HL-60/S4 (cell line): ENCODE results near the gene TMEM132D.

ENCODE experiments used
- in situ Hi-C: fragments of 300-500 bp; cut with MboI; formaldehyde crosslinking; loops from 2 replicates; pipeline ENCODE4 v1.14.3; 2022; ENCODE audit warnings: low sequenced_read_pairs

TMEM132D gene

GRCh38 chr12:129827102-129827865 lies 76.5 kb downstream of the TMEM132D start:
- in situ Hi-C loops, result no loop called here

- in situ Hi-C loops, result no loop called here
Observed at GRCh38 chr12:129826273-129826672, 77.6 kb downstream of the TMEM132D start.

DNA sequence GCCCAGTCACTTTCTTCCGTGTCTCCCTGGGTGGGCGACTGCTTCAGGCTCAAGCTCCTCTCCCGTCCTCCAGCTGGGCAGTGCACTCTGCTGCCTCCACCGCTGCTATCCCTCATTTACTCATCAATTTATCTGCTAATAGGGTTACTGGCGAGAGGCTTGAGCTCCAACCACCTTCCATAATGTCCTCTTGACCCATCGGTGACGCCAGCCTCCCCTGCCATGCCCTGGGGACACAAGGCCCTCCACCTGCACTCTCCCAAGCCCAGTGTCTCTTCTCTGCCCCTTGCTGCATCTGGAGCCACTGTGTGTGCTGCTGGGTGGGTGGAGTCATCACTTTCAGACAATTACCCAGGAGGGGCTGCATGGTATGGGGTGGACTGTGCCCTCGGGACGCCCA lies 78.5 kb downstream of the TMEM132D start:
- in situ Hi-C loops, result no loop called here

DNA sequence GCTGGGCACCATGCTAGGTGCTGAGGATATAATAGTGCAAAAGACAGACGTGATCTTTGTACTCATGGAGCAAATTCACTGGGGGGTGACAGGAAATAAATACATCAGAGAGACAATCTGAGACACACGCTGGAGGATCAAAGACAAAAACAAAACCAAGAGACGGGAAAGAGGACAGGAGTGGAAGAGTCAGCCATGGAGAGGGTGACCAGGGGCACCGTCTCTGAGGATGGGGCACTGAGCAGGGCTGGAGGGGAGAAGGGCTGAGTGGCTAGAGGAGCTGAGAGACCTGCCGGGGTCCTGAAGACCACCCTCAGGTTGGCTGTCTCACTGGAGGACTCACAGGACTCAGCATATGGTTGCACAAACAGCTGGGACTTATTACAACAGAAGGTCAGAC lies 81.9 kb downstream of the TMEM132D start:
- in situ Hi-C loops, result no loop called here

GRCh38 chr12:129819391-129819790 lies 84.4 kb downstream of the TMEM132D start:
- in situ Hi-C loops, result no loop called here

DNA sequence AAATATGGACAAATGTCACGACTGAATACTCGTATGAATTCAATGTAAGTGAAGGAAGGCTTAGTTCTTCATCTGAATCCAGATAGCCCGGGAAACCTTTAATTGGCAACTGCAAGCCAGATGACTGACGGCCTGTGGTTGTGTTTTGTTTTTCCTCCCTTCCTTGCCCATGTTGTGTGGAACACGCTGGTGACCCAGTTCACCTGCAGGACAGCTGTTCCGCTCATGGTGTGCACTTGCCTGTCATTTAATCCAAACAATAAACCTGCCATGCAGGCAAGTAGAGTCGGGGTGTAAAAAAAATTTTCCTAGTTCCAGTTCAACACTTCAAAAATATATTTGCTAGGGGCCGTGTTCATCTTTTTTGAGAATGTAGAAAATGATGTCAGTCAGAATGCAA lies 88.0 kb downstream of the TMEM132D start:
- in situ Hi-C loops, result no loop called here

DNA sequence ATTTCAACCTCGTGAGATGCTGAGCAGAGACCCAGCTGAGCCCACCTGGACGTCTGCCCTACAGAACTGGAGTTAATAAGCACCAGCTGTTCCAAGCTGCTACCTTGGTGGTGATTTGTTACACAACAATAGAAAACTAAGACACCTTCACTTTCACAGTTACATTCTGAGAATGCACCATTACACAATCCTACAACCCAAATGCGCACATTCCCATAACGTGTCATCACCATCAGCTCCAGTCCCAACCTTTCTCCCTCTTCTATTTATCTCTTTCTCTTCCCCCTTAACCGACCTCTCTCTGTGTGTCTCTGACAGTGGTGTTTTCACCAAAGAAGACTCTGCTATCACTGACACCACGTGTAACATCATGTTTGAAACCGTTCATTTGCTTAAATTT lies 91.9 kb downstream of the TMEM132D start:
- in situ Hi-C loops, result no loop called here

DNA sequence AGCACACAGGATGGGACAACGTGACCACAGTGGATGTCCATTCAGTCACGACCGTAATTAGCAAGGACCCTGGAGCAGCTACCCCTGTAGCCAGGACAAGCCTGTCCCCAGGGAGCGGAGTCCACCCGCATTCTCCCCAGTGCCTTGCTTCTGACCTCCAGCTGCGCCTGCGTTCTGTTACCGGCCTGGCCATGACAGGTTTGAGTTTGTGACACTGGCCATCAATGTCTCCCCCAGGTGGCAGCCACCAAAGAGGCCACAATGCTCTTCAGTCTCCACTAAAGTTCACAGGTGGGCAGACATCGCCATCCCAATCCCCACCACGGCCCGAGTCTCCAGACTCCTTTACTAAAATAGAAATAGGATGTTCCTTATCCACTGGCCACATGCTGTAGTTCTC lies 96.7 kb downstream of the TMEM132D start:
- in situ Hi-C loops, result no loop called here

DNA sequence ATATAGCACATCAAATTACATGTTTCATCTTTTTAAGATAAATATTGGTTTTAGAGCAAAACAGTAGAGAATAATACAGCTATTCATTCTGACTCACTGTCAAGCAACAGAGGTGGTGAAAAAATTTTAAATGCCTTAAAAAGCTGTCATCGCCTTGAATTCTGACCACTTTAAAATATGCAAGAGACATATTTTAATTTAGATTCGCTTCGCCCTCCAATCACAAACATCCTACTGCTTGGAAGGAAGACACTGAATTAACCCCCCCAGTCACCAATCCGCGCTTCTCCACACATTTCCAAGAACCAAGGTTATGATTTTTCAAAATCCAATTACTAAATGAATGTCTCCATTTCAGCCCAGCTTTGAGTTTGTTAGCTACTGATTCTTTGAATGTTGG lies 112.4 kb downstream of the TMEM132D start:
- in situ Hi-C loops, result no loop called here

- in situ Hi-C loops, result no loop called here
Observed at GRCh38 chr12:129790930-129791329, 112.9 kb downstream of the TMEM132D start.

DNA sequence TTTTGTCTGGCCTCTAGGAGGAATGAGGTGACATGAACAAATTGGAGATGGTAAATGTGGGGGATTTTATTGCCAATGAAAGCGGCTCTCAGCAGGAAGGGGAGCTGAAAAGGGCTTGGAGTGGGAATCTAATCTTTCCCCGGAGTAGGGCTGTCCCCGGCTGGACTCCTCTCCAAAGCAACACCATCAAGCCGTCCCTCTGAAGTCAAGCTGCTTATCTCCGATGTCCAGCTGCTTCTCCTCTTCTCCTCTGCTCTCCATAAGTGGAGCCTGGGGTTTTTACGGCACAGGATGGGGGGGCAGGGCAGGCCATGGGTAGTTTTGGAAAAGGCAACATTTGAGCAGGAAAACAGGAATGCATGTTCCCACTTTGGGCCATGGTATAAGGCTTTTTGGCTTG lies 113.5 kb downstream of the TMEM132D start:
- in situ Hi-C loops, result no loop called here

DNA sequence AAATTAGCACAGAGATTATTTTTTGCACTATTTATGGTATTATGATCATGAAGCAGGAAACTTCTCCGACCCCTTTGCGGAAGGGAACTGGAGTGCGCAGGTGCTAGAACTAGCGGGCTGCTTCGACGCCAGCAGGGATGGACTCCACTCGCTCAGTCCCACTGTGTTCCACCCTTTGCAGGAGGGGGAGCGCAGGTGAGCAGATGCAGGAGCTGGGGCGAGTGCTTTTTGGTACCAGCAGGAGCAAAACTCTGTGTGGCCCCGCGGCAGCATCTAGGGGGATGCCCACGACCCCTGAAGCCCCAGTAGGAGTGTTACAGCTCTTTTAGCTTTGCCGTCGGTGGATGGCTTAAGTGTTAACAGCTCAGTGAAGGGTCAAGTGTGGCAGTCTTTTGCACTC lies 113.9 kb downstream of the TMEM132D start:
- in situ Hi-C loops, result no loop called here

DNA sequence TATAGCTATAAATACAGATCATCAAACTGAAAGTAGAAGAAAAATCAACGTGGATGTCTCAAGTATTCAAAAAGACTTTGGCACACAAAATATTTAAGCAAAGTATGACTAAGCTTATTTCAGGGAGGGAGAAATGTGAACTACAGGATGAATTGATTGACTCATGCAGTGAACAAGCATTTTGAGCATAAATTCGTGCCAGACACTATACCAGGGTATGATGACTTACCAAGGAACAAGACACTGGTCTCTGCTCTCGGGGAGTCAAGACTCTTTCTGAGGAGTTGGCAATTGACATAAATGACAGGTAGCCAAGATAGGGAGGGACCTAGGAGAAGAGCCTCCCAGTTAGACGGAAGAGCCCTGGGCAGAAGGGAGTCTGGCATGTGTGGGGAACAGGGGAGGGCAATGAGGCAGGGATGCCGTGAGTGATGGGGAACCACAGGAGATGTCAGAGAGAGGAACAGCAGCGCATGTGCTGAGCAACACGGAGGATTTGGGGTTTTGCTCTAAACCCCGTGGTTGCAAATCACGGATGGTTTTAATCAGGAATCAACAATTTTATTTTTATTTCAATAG lies 115.2 kb downstream of the TMEM132D start:
- in situ Hi-C loops, result no loop called here

GRCh38 chr12:129779989-129780388 lies 123.8 kb downstream of the TMEM132D start:
- in situ Hi-C loops, result no loop called here

DNA sequence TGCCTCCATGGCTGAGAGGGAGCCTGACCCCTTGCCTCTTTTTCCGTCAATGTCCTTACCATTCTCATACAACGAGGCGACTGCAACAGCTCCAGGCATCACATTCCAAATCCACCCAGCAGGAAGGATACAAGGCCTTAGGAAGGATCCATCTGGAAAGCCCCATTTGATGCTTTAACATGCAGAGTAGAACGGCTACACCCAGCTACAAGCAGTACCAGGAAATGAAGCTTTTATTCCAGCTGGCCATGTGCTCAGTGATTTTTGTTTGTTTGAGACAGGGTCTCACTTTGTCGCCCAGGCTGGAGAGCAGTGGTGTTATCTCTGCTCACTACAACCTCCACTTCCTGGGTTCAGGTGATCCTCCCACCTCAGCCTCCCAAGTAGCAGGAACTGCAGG lies 124.8 kb downstream of the TMEM132D start:
- in situ Hi-C loops, result no loop called here

DNA sequence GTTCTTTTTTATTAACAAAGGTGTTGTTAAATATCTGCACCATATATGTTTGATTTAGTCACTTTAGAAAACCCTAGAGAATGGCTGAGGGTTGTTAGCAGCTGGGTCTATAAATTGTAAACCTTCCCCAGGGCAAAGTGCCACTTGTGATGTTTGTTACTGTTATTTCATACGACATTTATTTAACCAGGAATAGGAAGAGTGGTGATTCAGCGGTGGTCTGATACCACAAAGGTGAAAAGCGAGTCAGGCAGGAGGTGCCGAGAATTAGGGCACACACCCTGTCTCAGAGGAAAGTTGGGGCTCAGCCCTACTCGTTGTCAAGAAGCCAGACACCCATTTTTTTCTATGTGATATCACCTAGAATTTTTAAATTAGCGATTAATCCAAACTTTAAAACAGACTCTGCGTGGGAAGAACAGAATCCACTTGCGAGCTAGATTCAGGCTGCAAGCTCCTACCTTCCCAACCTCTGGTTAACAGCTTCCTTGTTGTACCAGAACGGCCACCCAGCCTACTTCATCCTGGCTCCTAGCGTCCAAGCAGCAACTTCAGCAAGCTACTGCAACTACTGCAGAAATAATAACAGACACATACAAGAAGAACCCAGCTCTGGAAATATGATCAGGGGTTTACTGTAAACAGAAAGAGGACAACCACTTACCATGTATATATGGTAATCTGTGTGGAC lies 126.7 kb downstream of the TMEM132D start:
- in situ Hi-C loops, result no loop called here

DNA sequence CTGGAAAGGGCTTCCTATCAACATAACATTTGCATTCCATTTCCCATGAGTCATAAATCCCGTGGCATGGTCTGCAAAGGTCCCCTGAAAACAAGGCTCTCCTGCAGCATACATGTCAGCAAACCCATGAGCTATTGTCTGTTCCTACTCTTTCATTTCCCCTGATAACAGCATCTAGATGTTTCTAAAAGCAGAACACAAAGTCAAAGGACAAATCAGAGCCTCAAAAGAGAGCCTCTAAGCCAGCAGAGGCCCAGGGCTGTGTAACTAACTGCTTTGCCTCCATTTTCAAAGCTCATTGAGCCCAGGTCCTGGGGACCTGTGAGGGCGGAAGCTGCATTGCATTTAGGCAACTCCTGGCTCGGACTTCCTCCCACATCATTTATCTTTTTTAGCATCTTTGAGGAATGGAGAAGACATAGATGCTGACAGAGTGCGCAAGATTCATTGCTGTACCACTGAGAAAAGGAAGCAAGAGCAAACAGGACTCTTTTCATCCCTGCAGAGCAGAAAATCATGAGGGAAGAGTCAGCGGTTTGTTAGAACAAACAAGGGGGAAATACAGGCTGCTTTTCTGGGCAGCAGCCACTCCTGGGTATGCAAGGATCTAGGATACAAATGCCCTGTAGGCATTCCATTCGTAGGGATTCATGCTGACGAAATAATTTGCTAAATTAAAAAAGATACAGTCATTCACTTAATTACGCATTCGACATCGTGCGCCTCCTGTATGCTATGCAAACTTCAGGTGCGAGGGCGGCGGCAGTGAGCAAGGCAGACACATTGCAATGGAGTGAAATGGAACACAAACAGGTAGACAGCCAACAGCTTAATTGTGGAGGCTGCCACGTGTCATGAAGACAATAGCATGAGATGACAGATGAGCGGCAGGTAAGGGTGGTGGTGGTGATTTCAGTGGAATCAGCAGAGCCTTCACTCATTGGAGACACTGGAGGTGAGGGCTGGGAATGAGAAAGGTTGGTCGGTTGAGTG lies 131.0 kb downstream of the TMEM132D start:
- in situ Hi-C loops, result no loop called here

DNA sequence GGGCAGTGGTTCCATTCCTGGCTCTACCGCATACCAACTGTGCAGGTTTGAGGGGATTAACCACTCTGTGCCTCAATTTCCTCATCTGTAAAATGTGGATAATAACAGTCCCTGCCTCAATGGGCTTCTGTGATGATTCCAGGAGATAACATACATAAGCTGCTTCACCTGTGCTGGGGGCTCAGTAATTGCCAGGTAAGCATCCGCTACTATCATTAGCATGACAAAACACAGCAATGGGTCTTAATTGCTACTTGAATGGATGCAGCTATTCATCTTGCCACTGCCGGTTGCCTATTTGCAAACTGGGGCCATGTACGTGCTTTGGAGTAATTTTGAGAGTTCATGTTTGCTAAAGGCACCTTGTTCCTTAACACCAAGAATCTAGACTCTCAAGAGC lies 132.6 kb downstream of the TMEM132D start:
- in situ Hi-C loops, result no loop called here

GRCh38 chr12:129765719-129766118 lies 138.1 kb downstream of the TMEM132D start:
- in situ Hi-C loops, result no loop called here

- in situ Hi-C loops, result no loop called here
Observed at GRCh38 chr12:129762436-129762835, 141.4 kb downstream of the TMEM132D start.

DNA sequence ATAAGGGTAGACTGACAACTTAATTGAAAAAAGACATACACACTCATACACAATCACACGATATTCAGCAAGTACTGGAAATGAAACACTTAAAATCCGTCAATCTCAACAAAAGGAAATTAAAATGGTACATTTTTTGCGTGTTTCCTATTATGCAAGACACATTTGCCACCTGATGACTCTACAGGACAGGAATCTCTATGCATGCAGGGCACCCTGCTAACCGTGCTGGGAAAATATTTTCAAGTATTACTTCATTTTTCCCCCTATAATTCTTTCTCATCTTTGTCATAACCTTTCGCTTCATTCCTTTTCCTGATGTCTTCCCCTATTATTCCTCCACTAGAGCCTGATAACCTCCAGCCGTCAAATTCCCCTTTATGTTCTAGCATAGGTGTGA lies 150.2 kb downstream of the TMEM132D start:
- in situ Hi-C loops, result no loop called here
